Neuronal stem cell (in vitro differentiated cells): Measurements from ENCODE around the gene COBLL1.

Experiments
- DNase-seq: peaks from one replicate; pipeline ENCODE4 v3.0.0-alpha.2; 2013; ENCODE audit warnings: low spot score
- H2AFZ ChIP-seq: one replicate; pipeline ENCODE4 v1.6.1; 2013; ENCODE audit warnings: mild to moderate bottlenecking, low read length, inconsistent platforms
- H2AK5ac ChIP-seq: 2 replicates; pipeline ENCODE4 v1.6.1; 2013; ENCODE audit warnings: low read depth, mild to moderate bottlenecking, inconsistent platforms, low read length, moderate library complexity, mixed read lengths
- H2BK120ac ChIP-seq: 2 replicates; pipeline ENCODE4 v1.6.1; 2013; ENCODE audit warnings: low read depth, mild to moderate bottlenecking, inconsistent platforms, low read length, moderate library complexity, mixed read lengths
- H2BK12ac ChIP-seq: one replicate; pipeline ENCODE4 v1.6.1; 2013; ENCODE audit warnings: low read length, inconsistent platforms
- H2BK15ac ChIP-seq: 2 replicates; pipeline ENCODE4 v1.6.1; 2013; ENCODE audit warnings: mild to moderate bottlenecking, low read length, inconsistent platforms, mixed read lengths
- H2BK5ac ChIP-seq: one replicate; pipeline ENCODE4 v1.6.1; 2013; ENCODE audit warnings: inconsistent platforms, mild to moderate bottlenecking, low read length, moderate library complexity
- H3K14ac ChIP-seq: one replicate; pipeline ENCODE4 v1.6.1; 2013; ENCODE audit warnings: low read length, inconsistent platforms
- H3K18ac ChIP-seq: 2 replicates; pipeline ENCODE4 v1.6.1; 2013; ENCODE audit warnings: low read length, inconsistent platforms
- H3K23ac ChIP-seq: 2 replicates; pipeline ENCODE4 v1.6.1; 2013; ENCODE audit warnings: low read depth, mild to moderate bottlenecking, mixed read lengths, low read length, inconsistent platforms; ENCODE audit not compliant: poor library complexity
- H3K27ac ChIP-seq: replicated peaks from 3 replicates; pipeline ENCODE4 v1.5.1; 2013; ENCODE audit warnings: low read length, inconsistent platforms
- H3K27me3 ChIP-seq, 3 experiments: 2 replicates each; pipeline ENCODE4 v1.6.1; 2013; ENCODE audit warnings: low read length in 3 of 3, mild to moderate bottlenecking in 2 of 3, inconsistent platforms in 1 of 3, low read depth in 1 of 3, mixed read lengths in 1 of 3, moderate library complexity in 1 of 3; ENCODE audit not compliant: control insufficient read depth in 3 of 3, insufficient read depth in 3 of 3
- H3K36me3 ChIP-seq, 2 donors: replicated peaks in 1 of 2; 2 replicates each; pipeline ENCODE4 v1.6.1; 2013; ENCODE audit warnings: low read length in 2 of 2; ENCODE audit not compliant: control insufficient read depth in 2 of 2, insufficient read depth in 2 of 2
- H3K4ac ChIP-seq: 2 replicates; pipeline ENCODE4 v1.6.1; 2013; ENCODE audit warnings: inconsistent platforms, mild to moderate bottlenecking, low read length, moderate library complexity
- H3K4me1 ChIP-seq, 2 donors: 1 replicate in 1 of 2; 2 replicates in 1 of 2; pipeline ENCODE4 v1.6.1; 2013; ENCODE audit warnings: low read length in 2 of 2, low read depth in 1 of 2; ENCODE audit not compliant: control insufficient read depth in 2 of 2, insufficient read depth in 1 of 2
- H3K4me2 ChIP-seq: one replicate; pipeline ENCODE4 v1.6.1; 2013; ENCODE audit warnings: mild to moderate bottlenecking, low read length, inconsistent platforms; ENCODE audit not compliant: insufficient read depth, poor library complexity, severe bottlenecking
- H3K4me3 ChIP-seq, 2 donors: 2 replicates each; pipeline ENCODE4 v1.5.1; 2013; ENCODE audit warnings: low read length in 2 of 2, mild to moderate bottlenecking in 2 of 2, inconsistent platforms in 1 of 2, moderate library complexity in 1 of 2
- H3K79me1 ChIP-seq: one replicate; pipeline ENCODE4 v1.6.1; 2013; ENCODE audit warnings: low read depth, mild to moderate bottlenecking, inconsistent platforms, low read length, moderate library complexity
- H3K9ac ChIP-seq: one replicate; pipeline ENCODE4 v1.6.1; 2013; ENCODE audit warnings: mild to moderate bottlenecking, low read depth, low read length, inconsistent platforms; ENCODE audit not compliant: poor library complexity
- H3K9me3 ChIP-seq, 2 donors: replicated peaks in 1 of 2; 2 replicates each; pipeline versions ENCODE3 to v1.6.1; 2013; ENCODE audit warnings: low read length in 2 of 2, mild to moderate bottlenecking in 2 of 2, inconsistent platforms in 1 of 2, low read depth in 1 of 2, mixed read lengths in 1 of 2, moderate library complexity in 1 of 2; ENCODE audit not compliant: control insufficient read depth in 2 of 2, insufficient read depth in 1 of 2
- H4K8ac ChIP-seq: one replicate; pipeline ENCODE4 v1.6.1; 2013; ENCODE audit warnings: low read depth, mild to moderate bottlenecking, inconsistent platforms, low read length, moderate library complexity
- H4K91ac ChIP-seq: one replicate; pipeline ENCODE4 v1.6.1; 2013; ENCODE audit warnings: low read length, low read depth, mild to moderate bottlenecking, inconsistent platforms; ENCODE audit not compliant: poor library complexity
- WGBS, 2 donors: extraction: QIAGEN DNeasy Blood & Tissue Kit; methylation state at CpG; one replicate each; pipeline ENCODE4 v1.1.7; 2013; ENCODE audit warnings: missing lambda C conversion rate in 2 of 2, mixed read lengths in 1 of 2; ENCODE audit not compliant: insufficient read length in 2 of 2, insufficient replicate concordance in 1 of 2; ENCODE audit errors: extremely low coverage in 2 of 2; 5-methylcytosine and 5-hydroxymethylcytosine counted together

Gene COBLL1

GRCh38 chr2:164816900-164817299 lies 24.7 kb downstream of the COBLL1 start:
- Histone ChIP-seq H2AFZ (no peak overlapping the region), H3K79me1 (no peaks in the 10 kb centered on the region), H3K4me1 (no peaks in the 10 kb centered on the region), H2BK12ac (no peak overlapping the region), H3K4ac (no peak overlapping the region), H4K91ac (no peak overlapping the region), H3K18ac (no peak overlapping the region), H2BK120ac (no peak overlapping the region), H3K27ac (no peak overlapping the region), H2AK5ac (no peak overlapping the region), H3K4me3 (no peak overlapping the region), H2BK5ac (no peak overlapping the region), H3K9me3 (no peaks in the 10 kb centered on the region), H2BK15ac (no peak overlapping the region), H4K8ac (no peak overlapping the region), H3K4me2 (no peak overlapping the region), H3K9ac (no peak overlapping the region), H3K27me3 (no peaks in the 10 kb centered on the region), H3K36me3 (no peaks in the 10 kb centered on the region), H3K14ac (no peak overlapping the region), H3K23ac (no peak overlapping the region)
- no peak for DNase-seq

- no peak overlapping the region for H4K8ac ChIP-seq
- H2AFZ ChIP-seq: no peak overlapping the region
- no peaks in the 10 kb centered on the region for H3K4me1 ChIP-seq
- no peak overlapping the region for H2BK120ac ChIP-seq
- no peaks in the 10 kb centered on the region for H3K36me3 ChIP-seq
- no peaks in the 10 kb centered on the region for H3K27me3 ChIP-seq
- no peak overlapping the region for H3K4ac ChIP-seq
- H3K18ac ChIP-seq: no peak overlapping the region
- WGBS, 2 donors: no CpG with 5 or more reads among the region's 2 CpGs
- H3K27ac ChIP-seq: no peak overlapping the region
- H3K9me3 ChIP-seq: no peaks in the 10 kb centered on the region
- no peak for DNase-seq
- H2BK12ac ChIP-seq: no peak overlapping the region
- H3K14ac ChIP-seq: no peak overlapping the region
- H3K23ac ChIP-seq: no peak overlapping the region
- H2AK5ac ChIP-seq: no peak overlapping the region
- H3K4me2 ChIP-seq: no peak overlapping the region
- no peak overlapping the region for H3K9ac ChIP-seq
- H2BK15ac ChIP-seq: no peak overlapping the region
- H3K4me3 ChIP-seq: no peak overlapping the region
- no peaks in the 10 kb centered on the region for H3K79me1 ChIP-seq
- H2BK5ac ChIP-seq: no peak overlapping the region
- no peak overlapping the region for H4K91ac ChIP-seq
These were observed 25.6 kb downstream of the COBLL1 start for GRCh38 chr2:164816046-164816445.

- no peak overlapping the region for H3K23ac ChIP-seq
- no peak overlapping the region for H3K14ac ChIP-seq
- H3K4me3 ChIP-seq: no peak overlapping the region
- H2BK15ac ChIP-seq: no peak overlapping the region
- H2BK5ac ChIP-seq: no peak overlapping the region
- no peak overlapping the region for H2AFZ ChIP-seq
- no peak overlapping the region for H4K8ac ChIP-seq
- H3K9me3 ChIP-seq: no peaks in the 10 kb centered on the region
- H2BK120ac ChIP-seq: no peak overlapping the region
- no peaks in the 10 kb centered on the region for H3K4me1 ChIP-seq
- no peaks in the 10 kb centered on the region for H3K79me1 ChIP-seq
- no peak overlapping the region for H3K4ac ChIP-seq
- H2BK12ac ChIP-seq: no peak overlapping the region
- no peak overlapping the region for H2AK5ac ChIP-seq
- WGBS, 2 donors: no CpG with 5 or more reads among the region's 3 CpGs
- no peak overlapping the region for H3K27ac ChIP-seq
- DNase-seq: no peak
- H4K91ac ChIP-seq: no peak overlapping the region
- H3K9ac ChIP-seq: no peak overlapping the region
- no peaks in the 10 kb centered on the region for H3K36me3 ChIP-seq
- H3K18ac ChIP-seq: no peak overlapping the region
- no peaks in the 10 kb centered on the region for H3K27me3 ChIP-seq
- H3K4me2 ChIP-seq: no peak overlapping the region
These were observed 26.4 kb downstream of the COBLL1 start for GRCh38 chr2:164815071-164815793.

GRCh38 chr2:164813535-164813934 lies 28.1 kb downstream of the COBLL1 start:
- Histone ChIP-seq H3K27ac (no peak overlapping the region), H3K79me1 (no peaks in the 10 kb centered on the region), H3K9ac (no peak overlapping the region), H2AK5ac (no peak overlapping the region), H4K91ac (no peak overlapping the region), H3K4me3 (no peak overlapping the region), H4K8ac (no peak overlapping the region), H2BK15ac (no peak overlapping the region), H2BK5ac (no peak overlapping the region), H3K23ac (no peak overlapping the region), H3K9me3 (no peaks in the 10 kb centered on the region), H2BK120ac (no peak overlapping the region), H2BK12ac (no peak overlapping the region), H2AFZ (no peak overlapping the region), H3K4me2 (no peak overlapping the region), H3K18ac (no peak overlapping the region), H3K4ac (no peak overlapping the region), H3K14ac (no peak overlapping the region), H3K27me3 (no peaks in the 10 kb centered on the region), H3K4me1 (peaks cover 0 to 6% of the 10 kb centered on the region in 2 donors), H3K36me3 (no peaks in the 10 kb centered on the region)
- no peak for DNase-seq
